Thyroid gland (tissue), 4 donors: ENCODE measurements around the gene SCGN. TPM values are rescaled to one million over a fixed set of nuclear protein-coding genes. Genes with fewer than 3 reads are reported as not detected.

Experiments
- DNase-seq, 2 donors: peaks; one replicate each; pipeline ENCODE4 v3.0.0-alpha.2; 2019
- H3K27ac ChIP-seq, 3 donors: fragments of 200-600 bp; sonication (generic); 1 replicate in 2 of 3; 2 replicates in 1 of 3; pipeline ENCODE4 v1.5.1; 2016 to 2019; ENCODE audit warnings: mild to moderate bottlenecking in 1 of 3, moderate library complexity in 1 of 3
- H3K27me3 ChIP-seq: fragments of 200-600 bp; sonication (generic); one replicate; pipeline ENCODE4 v1.5.1; 2019
- H3K36me3 ChIP-seq, 2 donors: fragments of 200-600 bp; sonication (generic); one replicate each; pipeline ENCODE4 v1.5.1; 2016 to 2019
- H3K4me1 ChIP-seq, 2 donors: fragments of 200-600 bp; sonication (generic); one replicate each; pipeline ENCODE4 v1.5.1; 2017 to 2019
- H3K4me3 ChIP-seq, 3 donors: fragments of 200-600 bp; sonication (generic); replicated peaks in 1 of 3; 1 replicate in 2 of 3; 2 replicates in 1 of 3; pipeline ENCODE4 v1.5.1; 2016; ENCODE audit warnings: mild to moderate bottlenecking in 1 of 3
- H3K9me3 ChIP-seq: fragments of 200-600 bp; sonication (generic); one replicate; pipeline ENCODE4 v1.5.1; 2017
- CTCF ChIP-seq, 6 experiments: fragments of 200-600 bp in 3 of 6; fragments of 450-650 bp in 3 of 6; sonication (generic) in 3 of 6; IDR thresholded peaks; one replicate each; pipeline ENCODE4 v1.5.1; 2016 to 2019; ENCODE audit warnings: antibody characterized with exemption in 6 of 6, mild to moderate bottlenecking in 2 of 6, inconsistent platforms in 1 of 6, moderate library complexity in 1 of 6
- POLR2A ChIP-seq, 2 donors: fragments of 450-650 bp; IDR thresholded peaks; one replicate each; pipeline ENCODE4 v1.6.1; 2017; ENCODE audit warnings: antibody characterized with exemption in 2 of 2, mild to moderate bottlenecking in 2 of 2, moderate library complexity in 1 of 2
- WGBS, 2 donors: methylation state at CpG; one replicate each; pipeline ENCODE4 v1.1.5; 2017; 5-methylcytosine and 5-hydroxymethylcytosine counted together
- intact Hi-C: fragments of 100-400 bp; cut with DNase I; formaldehyde crosslinking; loops from one replicate; pipeline ENCODE4 v1.15.1; 2023
- total RNA-seq, 4 donors: library from RNA; depleted of rRNA; stranded (reverse); fragments of >200 nt; gene quantifications; one replicate each; pipeline ENCODE4 v1.2.3, GENCODE V29; 2016

SCGN gene
- total RNA-seq, 4 donors from 2014 or later, result 1.2 to 6.2 TPM; not detected in 2

- Histone ChIP-seq H3K27me3 (no peaks in the 10 kb centered on the region), H3K36me3 (no peaks in the 10 kb centered on the region), H3K4me3 (no peak overlapping the region), H3K27ac (no peak overlapping the region), H3K4me1 (no peaks in the 10 kb centered on the region), H3K9me3 (no peaks in the 10 kb centered on the region)
- DNase-seq, result no peak
- 88 to 92% methylated on average over 3 of the region's 3 CpGs for whole genome bisulfite sequencing, 2 donors
- intact Hi-C loops, result no loop called here
- no peak for TF ChIP-seq POLR2A (IDR thresholded peaks at IDR 0.05)
These were observed 49.8 kb downstream of the SCGN start for GRCh38 chr6:25701807-25702206.

- no peaks in the 10 kb centered on the region for H3K9me3 ChIP-seq
- H3K4me1 ChIP-seq, result no peaks in the 10 kb centered on the region
- H3K36me3 ChIP-seq, result no peaks in the 10 kb centered on the region
- WGBS, 2 donors, result 52 to 60% methylated on average over 3 of the region's 3 CpGs
- no peak overlapping the region for H3K27ac ChIP-seq
- H3K27me3 ChIP-seq, result no peaks in the 10 kb centered on the region
- TF ChIP-seq CTCF (IDR thresholded peaks at IDR 0.05), result no peak
- TF ChIP-seq POLR2A (IDR thresholded peaks at IDR 0.05), result no peak
- H3K4me3 ChIP-seq, result no peak overlapping the region
- no peak for DNase-seq
- intact Hi-C loops, result no loop called here
These were observed 51.0 kb downstream of the SCGN start for GRCh38 chr6:25703005-25703404.

GRCh38 chr6:25704001-25704400, 52.0 kb downstream of the SCGN start:
- no peak overlapping the region for H3K4me3 ChIP-seq
- no peak overlapping the region for H3K27ac ChIP-seq
- no peaks in the 10 kb centered on the region for H3K36me3 ChIP-seq
- WGBS, 2 donors, result 77 to 83% methylated on average over 3 of the region's 3 CpGs
- H3K9me3 ChIP-seq, result no peaks in the 10 kb centered on the region
- no peaks in the 10 kb centered on the region for H3K4me1 ChIP-seq
- no peak for TF ChIP-seq CTCF (IDR thresholded peaks at IDR 0.05)
- TF ChIP-seq POLR2A (IDR thresholded peaks at IDR 0.05), result no peak
- intact Hi-C loops, result no loop called here
- no peaks in the 10 kb centered on the region for H3K27me3 ChIP-seq
- no peak for DNase-seq

GRCh38 chr6:25706314-25707014, 54.4 kb downstream of the SCGN start:
- Histone ChIP-seq H3K4me3 (no peak overlapping the region), H3K4me1 (no peaks in the 10 kb centered on the region), H3K27me3 (no peaks in the 10 kb centered on the region), H3K9me3 (no peaks in the 10 kb centered on the region), H3K36me3 (no peaks in the 10 kb centered on the region), H3K27ac (no peak overlapping the region)
- WGBS, 2 donors, result 75 to 79% methylated on average over 6 of the region's 6 CpGs
- TF ChIP-seq CTCF (IDR thresholded peaks at IDR 0.05), result no peak
- TF ChIP-seq POLR2A (IDR thresholded peaks at IDR 0.05), result no peak
- intact Hi-C loops, result no loop called here
- DNase-seq, result peak; percentile 53 to 62

- 82 to 92% methylated on average over 10 of the region's 10 CpGs for WGBS, 2 donors
- Histone ChIP-seq H3K4me3 (no peak overlapping the region), H3K9me3 (no peaks in the 10 kb centered on the region), H3K36me3 (no peaks in the 10 kb centered on the region), H3K27ac (no peak overlapping the region), H3K4me1 (no peaks in the 10 kb centered on the region), H3K27me3 (no peaks in the 10 kb centered on the region)
- no peak for TF ChIP-seq CTCF (IDR thresholded peaks at IDR 0.05)
- TF ChIP-seq POLR2A (IDR thresholded peaks at IDR 0.05), result no peak
- no peak for DNase-seq
- intact Hi-C loops, result no loop called here
These were observed 57.7 kb downstream of the SCGN start for GRCh38 chr6:25709761-25710160.
